ENCODE measurements around the gene MTAP.
"Not testable (repeated sequence)": the region's sequence is repeated elsewhere in the genome, so short reads cannot be mapped to it uniquely, and the experiment has no call there.

MTAP gene

DNA sequence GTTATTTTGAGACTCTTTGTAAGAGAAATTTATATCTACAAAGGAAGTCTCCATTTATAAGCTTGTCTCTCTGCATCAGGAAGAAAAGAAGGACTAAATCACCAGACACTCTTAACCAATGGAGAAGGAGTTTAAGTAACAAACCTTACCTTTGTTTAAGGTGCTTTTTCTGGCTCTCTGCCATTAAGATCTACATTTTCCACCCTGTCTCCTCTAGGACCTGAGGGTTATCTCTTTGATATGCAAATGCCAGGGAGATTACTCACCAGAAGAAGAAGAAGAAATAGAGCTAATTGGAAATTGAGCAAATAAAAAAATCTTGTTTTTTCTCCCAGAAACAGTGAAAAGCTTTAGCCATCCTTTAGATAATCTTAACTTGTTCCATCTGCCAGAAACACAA is 130.8 kb downstream of the MTAP start:
- Mint-ChIP-seq H3K36me3 (ENCODE audit: low read depth) (no peaks in the 10 kb centered on the region), H3K27ac (no peak overlapping the region), H3K4me3 (no peak overlapping the region), H3K27me3 (no peaks in the 10 kb centered on the region), H3K9me3 (no peaks in the 10 kb centered on the region), H3K4me1 (ENCODE audit: low read depth) (peaks cover 10% of the 10 kb centered on the region)
- intact Hi-C loops (cut with micrococcal nuclease), result no loop called here

DNA sequence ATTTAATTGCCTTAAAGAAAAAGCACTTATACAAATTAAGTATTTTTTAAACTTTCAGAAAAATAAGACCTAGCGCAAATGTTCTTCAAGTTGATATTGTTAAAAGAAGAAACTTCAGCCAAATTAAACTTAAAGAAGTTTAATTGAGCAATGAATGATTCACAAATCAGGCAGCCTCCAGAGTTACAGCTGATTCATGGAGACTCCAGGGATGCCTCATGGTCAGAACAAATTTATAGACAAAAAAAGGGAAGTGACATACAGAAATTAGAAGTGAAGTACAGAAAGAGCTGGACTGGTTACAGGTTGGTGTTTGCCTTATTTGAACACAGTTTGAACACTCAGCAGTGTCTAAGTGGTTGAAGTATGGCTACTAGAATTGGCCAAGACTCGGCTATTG is 131.4 kb downstream of the MTAP start:
- intact Hi-C loops (cut with micrococcal nuclease), result no loop called here
- Mint-ChIP-seq H3K4me3 (no peak overlapping the region), H3K27ac (no peak overlapping the region), H3K4me1 (ENCODE audit: low read depth) (peaks cover 10% of the 10 kb centered on the region), H3K9me3 (no peaks in the 10 kb centered on the region), H3K36me3 (ENCODE audit: low read depth) (no peaks in the 10 kb centered on the region), H3K27me3 (no peaks in the 10 kb centered on the region)

DNA sequence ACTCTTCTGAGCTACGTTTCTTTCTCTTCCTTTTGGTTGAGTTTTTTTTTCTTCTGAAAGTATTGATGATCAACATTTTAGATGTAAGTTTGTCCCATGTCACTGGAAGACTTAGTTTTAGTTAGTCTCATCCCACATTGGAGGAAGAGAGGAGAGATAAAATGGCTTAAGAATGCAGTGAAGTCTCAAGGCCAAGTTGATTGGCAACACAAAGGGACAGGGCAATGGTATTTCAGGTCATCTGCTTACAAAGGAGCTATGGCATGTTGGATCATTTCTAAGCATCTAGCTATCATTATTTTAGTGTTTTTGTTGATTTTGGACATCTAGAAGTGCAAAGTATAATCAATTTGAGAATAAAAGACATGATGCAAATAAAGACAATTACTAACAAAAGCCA is 133.2 kb downstream of the MTAP start:
- Mint-ChIP-seq H3K27ac (no peak overlapping the region), H3K4me3 (no peak overlapping the region), H3K4me1 (ENCODE audit: low read depth) (peaks cover 10% of the 10 kb centered on the region), H3K36me3 (ENCODE audit: low read depth) (no peaks in the 10 kb centered on the region), H3K9me3 (no peaks in the 10 kb centered on the region), H3K27me3 (no peaks in the 10 kb centered on the region)
- intact Hi-C loops (cut with micrococcal nuclease), result no loop called here

DNA sequence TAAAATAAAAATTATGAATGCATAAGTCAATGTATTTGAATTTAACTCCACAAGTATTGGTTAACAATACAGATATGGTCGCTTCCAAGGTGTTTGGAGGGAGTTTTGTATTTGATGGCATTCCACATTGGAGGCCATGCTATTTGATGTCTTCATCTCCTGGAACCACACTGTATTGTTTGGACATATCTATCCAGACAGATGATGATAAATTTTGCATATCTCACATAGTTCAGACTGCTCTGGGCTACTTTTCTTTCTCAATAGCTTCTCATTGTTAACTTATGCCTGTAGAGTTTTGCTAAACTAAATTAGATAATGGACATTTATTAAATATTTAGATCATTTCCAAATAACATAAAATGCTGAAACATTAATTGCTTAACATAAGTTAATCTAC is 133.7 kb downstream of the MTAP start:
- Mint-ChIP-seq H3K4me3 (no peak overlapping the region), H3K36me3 (ENCODE audit: low read depth) (no peaks in the 10 kb centered on the region), H3K27ac (no peak overlapping the region), H3K9me3 (no peaks in the 10 kb centered on the region), H3K27me3 (no peaks in the 10 kb centered on the region), H3K4me1 (ENCODE audit: low read depth) (peaks cover 10% of the 10 kb centered on the region)
- intact Hi-C loops (cut with micrococcal nuclease), result no loop called here

DNA sequence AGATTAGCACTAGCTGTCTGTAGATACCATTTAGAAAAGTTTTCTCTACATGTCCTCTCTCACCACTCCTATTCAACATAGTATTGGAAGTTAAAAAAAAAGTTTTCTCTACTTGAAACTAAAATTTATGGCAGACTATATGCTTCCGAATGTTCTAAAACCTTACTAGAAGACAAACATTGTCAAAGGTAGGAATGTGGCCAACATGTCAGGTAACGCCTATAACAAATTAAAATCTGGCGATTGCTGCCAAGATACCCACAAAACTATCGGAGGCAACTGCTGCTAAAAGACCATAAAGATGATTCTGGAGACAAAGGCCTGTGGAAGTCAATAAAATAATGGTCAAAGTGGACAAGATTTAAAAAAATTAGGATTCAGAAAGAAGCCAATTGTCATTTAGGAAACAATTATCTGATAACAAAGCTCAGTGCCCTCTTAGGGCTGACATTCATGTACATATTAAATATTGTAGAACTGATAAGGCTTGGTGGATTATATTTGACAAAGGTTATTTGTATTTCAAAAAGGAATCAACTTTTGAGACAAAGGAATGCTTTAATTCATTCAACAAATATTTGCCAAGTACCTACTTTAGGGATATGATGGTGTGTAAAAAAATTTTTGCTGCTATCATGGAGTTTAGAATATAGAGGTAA is 139.0 kb downstream of the MTAP start:
- Mint-ChIP-seq H3K36me3 (ENCODE audit: low read depth) (no peaks in the 10 kb centered on the region), H3K9me3 (no peaks in the 10 kb centered on the region), H3K27ac (no peak overlapping the region), H3K27me3 (peaks cover 13% of the 10 kb centered on the region), H3K4me1 (ENCODE audit: low read depth) (no peaks in the 10 kb centered on the region), H3K4me3 (no peak overlapping the region)
- intact Hi-C loops (cut with micrococcal nuclease), result no loop called here

DNA sequence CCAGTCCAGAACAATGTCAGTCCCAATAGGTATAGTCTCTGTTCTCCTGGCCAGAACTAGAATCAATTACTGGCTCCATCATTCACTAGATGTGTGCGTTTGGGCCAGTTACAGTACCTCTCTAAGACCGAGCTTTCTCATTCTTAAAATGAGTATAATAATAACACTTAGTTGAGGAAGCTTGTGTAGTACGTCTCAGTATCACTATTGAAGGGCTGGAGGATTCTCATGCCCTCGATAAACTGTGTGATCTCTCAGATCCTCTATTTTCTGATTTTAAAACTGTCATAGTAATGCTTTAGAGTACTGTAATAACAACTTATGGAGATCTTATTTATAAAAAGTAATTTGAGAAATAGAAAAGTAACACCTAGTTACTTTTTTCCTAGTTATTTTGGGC is 141.0 kb downstream of the MTAP start:
- Mint-ChIP-seq H3K9me3 (no peaks in the 10 kb centered on the region), H3K4me1 (ENCODE audit: low read depth) (no peaks in the 10 kb centered on the region), H3K27ac (no peak overlapping the region), H3K27me3 (peaks cover 16% of the 10 kb centered on the region), H3K4me3 (no peak overlapping the region), H3K36me3 (ENCODE audit: low read depth) (no peaks in the 10 kb centered on the region)
- intact Hi-C loops (cut with micrococcal nuclease), result no loop called here

DNA sequence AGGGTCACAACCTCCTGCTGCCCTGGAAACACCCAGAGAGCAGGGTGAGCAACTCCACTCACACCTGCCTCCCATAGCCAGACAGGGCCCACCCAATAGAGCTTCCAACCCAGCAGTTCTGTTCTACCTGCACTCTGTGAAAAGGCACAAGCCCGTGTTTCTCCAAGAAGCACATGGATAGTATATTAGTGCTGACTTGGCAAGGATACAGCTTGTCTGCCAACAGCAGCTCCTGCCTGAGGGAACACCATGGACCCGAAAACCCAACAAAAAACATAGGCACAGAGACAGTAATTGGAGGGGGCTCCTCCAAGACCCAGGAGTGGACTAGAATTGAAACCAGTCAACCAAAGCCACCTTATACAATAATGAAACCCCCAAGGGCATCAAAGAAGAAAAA is 143.2 kb downstream of the MTAP start:
- H3K27me3 Mint-ChIP-seq, result peaks cover 26% of the 10 kb centered on the region
- H3K4me3 Mint-ChIP-seq, result no peak overlapping the region
- intact Hi-C loops (cut with micrococcal nuclease), result no loop called here
- no peak overlapping the region for H3K27ac Mint-ChIP-seq
- no peaks in the 10 kb centered on the region for H3K9me3 Mint-ChIP-seq
- H3K36me3 Mint-ChIP-seq (ENCODE audit: low read depth), result no peaks in the 10 kb centered on the region
- H3K4me1 Mint-ChIP-seq (ENCODE audit: low read depth), result no peaks in the 10 kb centered on the region

DNA sequence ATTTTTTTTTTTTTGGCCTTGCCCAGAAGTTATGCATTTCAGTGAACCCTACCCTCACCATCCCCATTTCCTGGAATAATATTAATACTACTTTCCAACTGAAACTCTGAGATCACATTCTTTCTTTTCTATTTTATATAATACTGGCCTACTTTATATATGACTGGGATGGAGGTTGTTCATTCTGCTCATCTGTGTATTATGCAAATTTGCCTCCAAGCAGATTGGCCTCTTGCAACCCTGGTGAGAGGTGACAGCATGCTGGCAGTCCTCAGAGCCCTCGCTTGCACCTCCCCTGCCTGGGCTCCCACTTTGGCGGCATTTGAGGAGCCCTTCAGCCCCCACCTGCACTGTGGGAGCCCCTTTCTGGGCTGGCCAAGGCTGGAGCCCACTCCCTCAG is 156.4 kb downstream of the MTAP start:
- H3K27me3 Mint-ChIP-seq, result peaks cover 51% of the 10 kb centered on the region
- H3K4me3 Mint-ChIP-seq, result no peak overlapping the region
- H3K4me1 Mint-ChIP-seq (ENCODE audit: low read depth), result no peaks in the 10 kb centered on the region
- H3K36me3 Mint-ChIP-seq (ENCODE audit: low read depth), result no peaks in the 10 kb centered on the region
- intact Hi-C loops (cut with micrococcal nuclease), result loop anchor here (10.0 kb wide), 1 partner anchor 74 kb away; no protein-coding TSS in a partner anchor
- no peaks in the 10 kb centered on the region for H3K9me3 Mint-ChIP-seq
- H3K27ac Mint-ChIP-seq, result no peak overlapping the region

DNA sequence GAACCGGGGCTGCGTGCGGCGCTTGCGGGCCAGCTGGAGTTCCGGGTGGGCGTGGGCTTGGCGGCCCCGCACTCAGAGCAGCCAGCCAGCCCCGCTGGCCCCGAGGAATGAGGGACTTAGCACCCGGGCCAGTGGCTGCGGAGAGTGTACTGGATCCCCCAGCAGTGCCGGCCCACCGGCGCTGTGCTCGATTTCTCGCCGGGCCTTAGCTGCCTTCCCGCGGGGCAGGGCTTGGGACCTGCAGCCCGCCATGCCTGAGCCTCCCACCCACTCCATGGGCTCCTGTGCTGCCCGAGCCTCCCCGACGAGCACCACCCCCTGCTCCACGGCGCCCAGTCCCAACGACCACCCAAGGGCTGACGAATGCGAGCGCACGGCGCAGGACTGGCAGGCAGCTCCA is 156.8 kb downstream of the MTAP start:
- H3K4me3 Mint-ChIP-seq; H3K9me3 Mint-ChIP-seq; H3K4me1 Mint-ChIP-seq (ENCODE audit: low read depth); H3K36me3 Mint-ChIP-seq (ENCODE audit: low read depth); H3K27ac Mint-ChIP-seq: not testable (repeated sequence)
- intact Hi-C loops (cut with micrococcal nuclease), result loop anchor here (10.0 kb wide), 1 partner anchor 74 kb away; no protein-coding TSS in a partner anchor
- H3K27me3 Mint-ChIP-seq, result peaks cover 53% of the 10 kb centered on the region

DNA sequence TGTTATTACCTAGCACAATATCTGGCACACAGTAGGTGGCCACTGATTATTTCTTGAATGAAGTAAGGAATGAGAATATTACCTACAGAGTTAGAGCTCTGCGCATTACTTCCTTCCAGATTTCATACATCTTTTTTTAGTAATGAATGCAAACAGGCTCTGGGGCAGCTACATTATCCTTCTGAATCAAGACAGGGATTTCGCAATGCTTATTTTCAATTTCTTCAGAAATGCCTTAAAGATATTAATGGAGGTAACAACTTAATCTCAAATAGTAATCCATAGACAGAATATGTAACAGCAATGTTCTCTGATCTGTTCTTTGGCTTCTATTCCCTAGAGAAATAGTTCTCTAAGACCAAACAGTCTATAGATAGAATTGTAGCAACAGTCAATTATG is 159.1 kb downstream of the MTAP start:
- peaks cover 68% of the 10 kb centered on the region for H3K27me3 Mint-ChIP-seq
- intact Hi-C loops (cut with micrococcal nuclease), result loop anchor here (10.0 kb wide), 1 partner anchor 147 kb away; no protein-coding TSS in a partner anchor
- no peak overlapping the region for H3K27ac Mint-ChIP-seq
- H3K36me3 Mint-ChIP-seq (ENCODE audit: low read depth), result no peaks in the 10 kb centered on the region
- no peaks in the 10 kb centered on the region for H3K9me3 Mint-ChIP-seq
- no peak overlapping the region for H3K4me3 Mint-ChIP-seq
- peaks cover 19% of the 10 kb centered on the region for H3K4me1 Mint-ChIP-seq (ENCODE audit: low read depth)

DNA sequence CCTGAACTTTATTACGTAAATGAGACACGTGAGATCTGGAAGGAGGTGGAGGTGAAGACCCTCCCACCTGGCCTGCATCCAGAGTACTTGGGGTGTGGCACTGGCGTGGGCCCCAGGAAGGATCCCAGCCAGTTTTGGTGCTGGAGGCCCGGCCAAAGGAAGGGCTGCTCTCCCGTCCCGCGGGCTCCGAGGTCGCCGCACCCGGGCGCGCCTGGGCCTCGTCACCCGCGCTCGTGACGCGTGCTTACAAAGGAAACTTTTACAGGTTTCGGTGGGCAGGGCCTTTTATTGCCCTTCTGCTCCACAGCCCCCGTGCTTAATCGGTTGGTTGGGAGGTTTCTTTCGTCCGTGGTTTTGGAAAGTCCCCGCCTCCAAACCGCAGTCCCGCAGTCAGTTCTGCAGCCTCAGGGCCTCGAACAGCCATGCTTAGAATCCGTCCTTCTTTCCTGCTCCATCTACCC is 162.5 kb downstream of the MTAP start:
- intact Hi-C loops (cut with micrococcal nuclease), result loop anchor here (10.0 kb wide), 1 partner anchor 150 kb away; no protein-coding TSS in a partner anchor
- Mint-ChIP-seq H3K27me3 (peaks cover 90% of the 10 kb centered on the region), H3K4me3 (peak overlapping the region; percentile 67), H3K36me3 (ENCODE audit: low read depth) (no peaks in the 10 kb centered on the region), H3K4me1 (ENCODE audit: low read depth) (peaks cover 49% of the 10 kb centered on the region), H3K27ac (peak overlapping the region; percentile 14), H3K9me3 (no peaks in the 10 kb centered on the region)

DNA sequence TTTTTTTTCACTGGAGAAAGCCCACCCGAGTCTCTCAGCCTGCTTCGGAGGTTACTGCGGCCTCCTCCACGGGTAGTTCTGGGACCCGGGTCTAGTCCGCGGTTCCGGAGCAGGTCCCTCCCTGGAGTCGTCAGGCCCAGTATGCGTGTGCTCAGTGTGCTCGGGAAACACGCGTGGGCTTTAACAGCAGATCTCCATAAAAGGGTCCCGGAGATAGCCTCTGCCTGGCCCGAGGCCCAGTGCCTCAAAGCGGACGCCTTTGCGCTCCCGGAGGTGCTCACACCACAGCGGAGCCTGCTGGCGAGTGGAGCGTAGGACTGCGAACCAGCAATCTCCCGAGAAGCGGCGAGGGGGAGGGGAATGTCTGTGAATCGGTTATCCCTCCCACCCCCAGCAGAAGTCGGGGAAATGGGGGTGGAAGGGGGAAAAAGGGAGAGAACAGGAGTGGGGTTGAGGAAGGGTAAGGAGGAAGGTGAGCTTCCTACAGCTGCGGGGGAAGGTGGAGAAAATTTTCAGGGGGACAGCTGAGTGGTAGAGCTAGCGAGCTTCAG is 163.0 kb downstream of the MTAP start:
- Mint-ChIP-seq H3K9me3 (no peaks in the 10 kb centered on the region), H3K27ac (peak overlapping the region; percentile 14), H3K27me3 (peaks cover 90% of the 10 kb centered on the region), H3K4me3 (peak overlapping the region; percentile 67), H3K4me1 (ENCODE audit: low read depth) (peaks cover 55% of the 10 kb centered on the region), H3K36me3 (ENCODE audit: low read depth) (no peaks in the 10 kb centered on the region)
- intact Hi-C loops (cut with micrococcal nuclease), result loop anchor here (10.0 kb wide), 1 partner anchor 151 kb away; no protein-coding TSS in a partner anchor

DNA sequence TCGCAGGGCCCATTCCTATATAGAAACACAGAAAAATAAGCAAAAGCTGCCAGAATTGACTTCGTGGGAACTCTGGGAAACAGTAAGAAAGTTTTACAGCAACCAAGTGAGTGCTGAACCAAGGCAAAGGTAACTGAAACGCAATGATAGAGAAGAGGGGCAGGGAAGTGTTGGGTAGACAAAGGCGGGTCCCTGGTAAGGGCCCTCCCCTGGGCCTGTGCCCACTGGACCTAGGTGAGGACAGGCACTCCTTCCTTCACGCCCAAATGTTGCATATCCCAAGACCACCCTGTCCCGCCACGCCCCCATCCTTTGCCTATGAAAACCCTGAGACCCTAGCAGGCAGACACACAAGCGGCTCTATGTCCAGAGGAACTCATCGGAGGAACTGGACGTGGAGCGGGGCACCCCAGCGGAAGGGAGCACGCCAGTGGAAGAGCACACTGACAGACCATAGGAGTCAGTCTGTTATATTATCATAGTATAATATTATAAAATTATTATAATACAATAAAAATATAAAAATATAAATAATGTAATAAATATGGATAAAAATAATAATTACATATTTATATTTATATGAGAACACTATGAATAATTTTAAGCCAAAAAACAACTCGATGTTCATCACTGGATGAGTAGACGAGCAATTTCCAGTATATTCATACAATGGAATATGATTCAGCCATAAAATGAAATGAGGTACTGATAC is 163.9 kb downstream of the MTAP start:
- intact Hi-C loops (cut with micrococcal nuclease), result loop anchor here (10.0 kb wide), 1 partner anchor 151 kb away; no protein-coding TSS in a partner anchor
- Mint-ChIP-seq H3K4me1 (ENCODE audit: low read depth) (peaks cover 63% of the 10 kb centered on the region), H3K27ac (no peak overlapping the region), H3K36me3 (ENCODE audit: low read depth) (no peaks in the 10 kb centered on the region), H3K9me3 (no peaks in the 10 kb centered on the region), H3K4me3 (no peak overlapping the region), H3K27me3 (peaks cover 95% of the 10 kb centered on the region)

DNA sequence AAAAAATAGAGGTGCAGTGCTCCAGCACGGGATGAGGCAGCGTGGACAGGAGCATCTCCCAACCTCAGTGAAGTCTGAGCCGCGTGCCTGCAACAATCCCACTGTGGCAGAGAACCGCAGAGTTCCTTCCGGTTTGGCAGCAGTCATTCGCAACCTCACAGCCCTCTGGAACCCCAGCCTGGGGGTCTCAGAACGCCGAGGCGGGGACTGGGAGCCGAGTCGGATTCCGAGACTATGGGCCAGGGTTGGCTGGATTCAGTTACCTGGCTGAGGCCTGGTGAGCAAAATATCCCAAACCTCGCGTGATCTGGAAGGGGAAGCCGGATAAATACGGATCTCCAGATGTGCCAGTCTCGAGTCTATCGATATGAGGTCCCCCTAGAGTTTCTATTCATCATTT is 164.7 kb downstream of the MTAP start:
- H3K27ac Mint-ChIP-seq, result no peak overlapping the region
- intact Hi-C loops (cut with micrococcal nuclease), result loop anchor here (10.0 kb wide), 1 partner anchor 152 kb away; no protein-coding TSS in a partner anchor
- H3K4me1 Mint-ChIP-seq (ENCODE audit: low read depth), result peaks cover 65% of the 10 kb centered on the region
- H3K27me3 Mint-ChIP-seq, result peaks cover 97% of the 10 kb centered on the region
- no peaks in the 10 kb centered on the region for H3K9me3 Mint-ChIP-seq
- no peaks in the 10 kb centered on the region for H3K36me3 Mint-ChIP-seq (ENCODE audit: low read depth)
- peak overlapping the region; percentile 10 for H3K4me3 Mint-ChIP-seq

Data from dendritic cell treated with granulocyte-macrophage colony-stimulating factor and Interleukin-4, amounts not matched to agents 40 ng/mL and 50 ng/mL, for 4 days (primary cell).